Small intestine (tissue), 16 donors: ENCODE results near the gene ZNF609. TPM values are rescaled to one million over a fixed set of nuclear protein-coding genes. Genes with fewer than 3 reads are reported as not detected.

Experiments used
- DNase-seq, 2 donors: peaks; one replicate each; pipeline versions ENCODE4 v3.0.0 to v3.0.0-alpha.2; 2013
- FAIRE-seq: peaks from 2 replicates; lab custom pipeline; 2012; peaks lifted over from hg19 to GRCh38; lab: Jason Lieb, UNC
- H3K27ac ChIP-seq, 3 donors: one replicate each; pipeline ENCODE4 v1.5.1; 2013; ENCODE audit warnings: low read length in 2 of 3, mild to moderate bottlenecking in 2 of 3, control low read depth in 1 of 3, inconsistent platforms in 1 of 3, low read depth in 1 of 3, moderate library complexity in 1 of 3
- H3K27me3 ChIP-seq, 3 donors: one replicate each; pipeline ENCODE4 v1.6.1; 2013; ENCODE audit warnings: low read length in 3 of 3, inconsistent platforms in 1 of 3; ENCODE audit not compliant: control insufficient read depth in 3 of 3, insufficient read depth in 3 of 3
- H3K36me3 ChIP-seq, 3 donors: one replicate each; pipeline ENCODE4 v1.6.1; 2013; ENCODE audit warnings: low read length in 3 of 3, inconsistent platforms in 1 of 3, low read depth in 1 of 3, mild to moderate bottlenecking in 1 of 3, moderate library complexity in 1 of 3; ENCODE audit not compliant: control insufficient read depth in 3 of 3, insufficient read depth in 2 of 3
- H3K4me1 ChIP-seq, 3 donors: one replicate each; pipeline ENCODE4 v1.6.1; 2013; ENCODE audit warnings: low read length in 2 of 3, inconsistent platforms in 1 of 3, low read depth in 1 of 3, mild to moderate bottlenecking in 1 of 3, moderate library complexity in 1 of 3; ENCODE audit not compliant: control insufficient read depth in 3 of 3, insufficient read depth in 2 of 3
- H3K4me3 ChIP-seq, 3 donors: one replicate each; pipeline ENCODE4 v1.5.1; 2013; ENCODE audit warnings: low read length in 3 of 3, control low read depth in 1 of 3, inconsistent platforms in 1 of 3, low read depth in 1 of 3, mild to moderate bottlenecking in 1 of 3, moderate library complexity in 1 of 3
- H3K9me3 ChIP-seq, 2 donors: one replicate each; pipeline ENCODE4 v1.6.1; 2013; ENCODE audit warnings: low read depth in 1 of 2, low read length in 1 of 2; ENCODE audit not compliant: control insufficient read depth in 2 of 2, insufficient read depth in 1 of 2
- WGBS, 3 donors: extraction: QIAGEN DNeasy Blood & Tissue Kit; methylation state at CpG; one replicate each; pipeline ENCODE4 v1.1.7; 2013; 5-methylcytosine and 5-hydroxymethylcytosine counted together
- long read RNA-seq, 10 donors: transcript quantifications; one replicate each; lab custom pipeline, GENCODE V29; 2026
- polyA plus RNA-seq, 4 donors: library from polyadenylated mRNA; stranded (reverse) in 3 of 4; unstranded in 1 of 4; fragments of 200-250 nt in 3 of 4; fragments of 120-200 nt in 1 of 4; gene quantifications; one replicate each; pipeline versions ENCODE4 v1.2.1 to v1.2.3, GENCODE V29; 2013
- donor health status: healthy with polysubstance abuse.
- donor health status: control.
- donor health status: control.
- donor health status: Bipolar disorder and iron deficiency.
- donor health status: healthy.

Gene ZNF609
- 10 to 100 TPM in 1 of 4 donors, 1 to 10 TPM in 3; 6.8 to 22.5 (median 8.4) TPM for polyA plus RNA-seq
- long read RNA-seq, donor 1, result 0 reads
- long read RNA-seq, donor 2, result 0 reads
- long read RNA-seq, donor 3, result 0 reads
- long read RNA-seq, donor 4, result 0 reads
- long read RNA-seq, donor 5, result 0 reads
- long read RNA-seq, donor 6, result 0 reads
- long read RNA-seq, donor 7, partial matches to known transcripts, result 0 of 1 reads
- long read RNA-seq, donor 7, other reads (novel, unspliced or antisense), result 0 of 1 reads
- long read RNA-seq, donor 8, result 0 reads
- long read RNA-seq, donor 9, result 0 reads
- long read RNA-seq, donor 10, partial matches to known transcripts, result 24 of 72 reads
- long read RNA-seq, donor 10, other reads (novel, unspliced or antisense), result 47 of 72 reads

GRCh38 chr15:64460206-64460723 lies at the start of gene ZNF609:
Gene ZNF609 (plus strand): TSS chr15:64460578. CDS start chr15:64499420, 38,842 bp downstream.
- Histone ChIP-seq H3K4me1 (peaks cover 3 to 41% (median 31%) of the 10 kb centered on the region in 3 donors), H3K9me3 (no peaks in the 10 kb centered on the region), H3K4me3 (peak within 1 kb of the TSS; percentile 64 to 82 (median 82)), H3K27me3 (no peaks in the 10 kb centered on the region), H3K36me3 (peaks cover 0 to 5% (median 3%) of the 10 kb centered on the region in 3 donors), H3K27ac (peak within 1 kb of the TSS; percentile 52 to 87 (median 78))
- DNase-seq (peak; percentile 94 to 98), FAIRE-seq (no peak)
- 0 to 1% (median 1%) methylated on average over 40 to 45 of the region's 45 CpGs for WGBS, 3 donors

- Histone ChIP-seq H3K27ac (no peak overlapping the region), H3K4me3 (no peak overlapping the region), H3K9me3 (no peaks in the 10 kb centered on the region), H3K27me3 (no peaks in the 10 kb centered on the region), H3K36me3 (peaks cover 23 to 49% (median 26%) of the 10 kb centered on the region in 3 donors), H3K4me1 (no peaks in the 10 kb centered on the region)
- DNase-seq (no peak), FAIRE-seq (no peak)
- WGBS, 3 donors, result 88 to 91% (median 90%) methylated on average over 2 of the region's 2 CpGs
Observed at GRCh38 chr15:64412216-64412615, 48.2 kb upstream of the ZNF609 start.

GRCh38 chr15:64422697-64423096 lies 37.7 kb upstream of the ZNF609 start:
- Histone ChIP-seq H3K27me3 (no peaks in the 10 kb centered on the region), H3K36me3 (peaks cover 6 to 54% (median 12%) of the 10 kb centered on the region in 3 donors), H3K4me1 (no peaks in the 10 kb centered on the region), H3K27ac (no peak overlapping the region), H3K4me3 (no peak overlapping the region), H3K9me3 (no peaks in the 10 kb centered on the region)
- FAIRE-seq (no peak), DNase-seq (no peak)
- WGBS, 3 donors, result 86 to 93% (median 92%) methylated on average over 2 of the region's 2 CpGs

- Histone ChIP-seq H3K27ac (no peak overlapping the region), H3K27me3 (no peaks in the 10 kb centered on the region), H3K9me3 (no peaks in the 10 kb centered on the region), H3K36me3 (peaks cover 6 to 53% (median 12%) of the 10 kb centered on the region in 3 donors), H3K4me3 (no peak overlapping the region), H3K4me1 (no peaks in the 10 kb centered on the region)
- FAIRE-seq, result no peak
- WGBS, 3 donors, result 63 to 67% (median 66%) methylated on average over 6 of the region's 6 CpGs
- no peak for DNase-seq
Observed at GRCh38 chr15:64423970-64424369, 36.4 kb upstream of the ZNF609 start.

- DNase-seq, result no peak
- H3K4me3 ChIP-seq, result no peak overlapping the region
- H3K9me3 ChIP-seq, result no peaks in the 10 kb centered on the region
- H3K4me1 ChIP-seq, result no peaks in the 10 kb centered on the region
- no peaks in the 10 kb centered on the region for H3K27me3 ChIP-seq
- no peak overlapping the region for H3K27ac ChIP-seq
- H3K36me3 ChIP-seq, result peaks cover 6 to 49% (median 13%) of the 10 kb centered on the region in 3 donors
- WGBS, 3 donors, result 90 to 96% (median 92%) methylated on average over 3 of the region's 3 CpGs
- FAIRE-seq, result no peak
Observed at GRCh38 chr15:64425221-64425620, 35.2 kb upstream of the ZNF609 start.

- Histone ChIP-seq H3K9me3 (no peaks in the 10 kb centered on the region), H3K4me3 (no peak overlapping the region), H3K36me3 (peaks cover 6 to 39% (median 15%) of the 10 kb centered on the region in 3 donors), H3K27me3 (no peaks in the 10 kb centered on the region), H3K4me1 (no peaks in the 10 kb centered on the region), H3K27ac (no peak overlapping the region)
- FAIRE-seq (no peak), DNase-seq (peak; percentile 13 to 33)
- 79 to 90% (median 89%) methylated on average over 7 of the region's 7 CpGs for WGBS, 3 donors
Observed at GRCh38 chr15:64426845-64427465, 33.4 kb upstream of the ZNF609 start.

- no peak overlapping the region for H3K4me3 ChIP-seq
- no peaks in the 10 kb centered on the region for H3K4me1 ChIP-seq
- no peaks in the 10 kb centered on the region for H3K27me3 ChIP-seq
- no peak for FAIRE-seq
- peaks cover 6 to 47% (median 6%) of the 10 kb centered on the region in 3 donors for H3K36me3 ChIP-seq
- DNase-seq, result no peak
- no peaks in the 10 kb centered on the region for H3K9me3 ChIP-seq
- H3K27ac ChIP-seq, result no peak overlapping the region
Observed at GRCh38 chr15:64429448-64429847, 30.9 kb upstream of the ZNF609 start.

GRCh38 chr15:64430000-64430735 lies 30.2 kb upstream of the ZNF609 start:
- H3K27me3 ChIP-seq, result no peaks in the 10 kb centered on the region
- DNase-seq, result peak in 1 of 2 donors; percentile 56
- H3K9me3 ChIP-seq, result no peaks in the 10 kb centered on the region
- no peak overlapping the region for H3K4me3 ChIP-seq
- H3K36me3 ChIP-seq, result peaks cover 3 to 43% (median 6%) of the 10 kb centered on the region in 3 donors
- no peaks in the 10 kb centered on the region for H3K4me1 ChIP-seq
- 32 to 73% (median 53%) methylated on average over 3 of the region's 3 CpGs for WGBS, 3 donors
- peak overlapping the region in 2 of 3 donors; percentile 20 to 62 for H3K27ac ChIP-seq
- FAIRE-seq, result no peak
